Measurements from ENCODE around the gene PPFIA4. TPM values are rescaled to one million over a fixed set of nuclear protein-coding genes. Genes with fewer than 3 reads are reported as not detected.

PPFIA4 gene
- total RNA-seq, 6 experiments from 2014 or later: 0.37 to 1.3 (median 0.58) TPM

DNA sequence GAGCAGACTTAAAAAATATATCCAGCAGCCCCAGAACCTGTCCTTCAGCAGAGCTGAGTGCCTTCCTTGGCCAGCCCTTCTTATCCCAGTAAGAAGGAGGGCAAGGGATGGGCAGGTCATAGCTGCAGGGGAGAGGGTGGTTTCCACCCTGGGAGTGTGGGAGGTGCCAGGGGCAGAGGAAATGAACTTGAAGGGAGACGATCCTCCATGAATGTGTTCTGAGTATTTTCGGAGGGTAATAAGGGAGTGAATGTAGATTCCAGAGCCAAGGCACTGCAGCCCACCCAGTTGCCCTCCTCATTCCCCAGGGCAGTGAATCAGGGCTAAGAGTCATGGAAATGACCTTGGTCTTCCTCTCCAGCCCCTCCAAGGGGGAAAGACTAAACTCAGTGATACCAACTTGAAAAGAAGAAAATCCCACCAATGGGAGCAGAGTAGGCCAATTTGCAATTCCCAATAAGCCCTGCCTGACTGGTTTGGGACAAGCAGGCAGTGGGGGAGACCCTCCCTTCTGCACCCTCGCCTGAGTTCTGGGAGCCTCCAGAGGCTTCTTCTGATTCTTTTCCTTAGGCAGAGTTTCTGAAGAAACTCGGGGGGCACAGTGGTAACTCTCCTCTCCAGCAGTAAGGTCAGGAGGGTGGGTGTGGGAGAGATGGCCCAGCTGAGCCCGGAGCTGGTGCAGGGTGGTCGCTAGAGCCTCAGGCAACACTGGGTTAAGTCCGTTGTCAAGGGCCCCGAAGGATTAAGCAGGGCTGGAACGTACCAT is 55.4 kb downstream of the PPFIA4 start:
- no peaks in the 10 kb centered on the region for H3K36me3 Mint-ChIP-seq (ENCODE audit: low read depth)
- H3K4me1 Mint-ChIP-seq (ENCODE audit: low read depth): no peaks in the 10 kb centered on the region
- H3K27ac Mint-ChIP-seq: no peak overlapping the region
- peaks cover 34% of the 10 kb centered on the region for H3K27me3 Mint-ChIP-seq (ENCODE audit: insufficient read depth)
- no peaks in the 10 kb centered on the region for H3K9me3 Mint-ChIP-seq
- TF ChIP-seq, protein P1, sequence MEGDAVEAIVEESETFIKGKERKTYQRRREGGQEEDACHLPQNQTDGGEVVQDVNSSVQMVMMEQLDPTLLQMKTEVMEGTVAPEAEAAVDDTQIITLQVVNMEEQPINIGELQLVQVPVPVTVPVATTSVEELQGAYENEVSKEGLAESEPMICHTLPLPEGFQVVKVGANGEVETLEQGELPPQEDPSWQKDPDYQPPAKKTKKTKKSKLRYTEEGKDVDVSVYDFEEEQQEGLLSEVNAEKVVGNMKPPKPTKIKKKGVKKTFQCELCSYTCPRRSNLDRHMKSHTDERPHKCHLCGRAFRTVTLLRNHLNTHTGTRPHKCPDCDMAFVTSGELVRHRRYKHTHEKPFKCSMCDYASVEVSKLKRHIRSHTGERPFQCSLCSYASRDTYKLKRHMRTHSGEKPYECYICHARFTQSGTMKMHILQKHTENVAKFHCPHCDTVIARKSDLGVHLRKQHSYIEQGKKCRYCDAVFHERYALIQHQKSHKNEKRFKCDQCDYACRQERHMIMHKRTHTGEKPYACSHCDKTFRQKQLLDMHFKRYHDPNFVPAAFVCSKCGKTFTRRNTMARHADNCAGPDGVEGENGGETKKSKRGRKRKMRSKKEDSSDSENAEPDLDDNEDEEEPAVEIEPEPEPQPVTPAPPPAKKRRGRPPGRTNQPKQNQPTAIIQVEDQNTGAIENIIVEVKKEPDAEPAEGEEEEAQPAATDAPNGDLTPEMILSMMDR (IDR thresholded peaks at IDR 0.05): no peak
- no peak overlapping the region for H3K4me3 Mint-ChIP-seq
- no peak for DNase-seq

DNA sequence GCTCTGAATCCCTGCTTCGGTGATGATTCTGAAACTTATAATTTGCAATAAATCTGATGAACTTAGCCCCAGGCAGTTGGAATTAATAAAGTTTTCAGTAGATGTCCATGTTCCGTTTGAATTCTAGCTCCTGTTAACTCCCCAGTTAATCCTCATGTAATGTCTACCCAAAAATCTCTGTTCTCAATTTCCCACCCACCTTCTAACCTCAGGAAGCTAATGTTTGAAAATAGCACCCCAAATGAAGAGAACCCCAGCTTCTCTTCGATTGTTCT is 55.9 kb downstream of the PPFIA4 start:
- TF ChIP-seq, protein P1 (IDR thresholded peaks at IDR 0.05): no peak
- Mint-ChIP-seq H3K27ac (no peak overlapping the region), H3K36me3 (ENCODE audit: low read depth) (no peaks in the 10 kb centered on the region), H3K27me3 (ENCODE audit: insufficient read depth) (peaks cover 33% of the 10 kb centered on the region), H3K9me3 (no peaks in the 10 kb centered on the region), H3K4me3 (no peak overlapping the region), H3K4me1 (ENCODE audit: low read depth) (no peaks in the 10 kb centered on the region)
- no peak for DNase-seq

DNA sequence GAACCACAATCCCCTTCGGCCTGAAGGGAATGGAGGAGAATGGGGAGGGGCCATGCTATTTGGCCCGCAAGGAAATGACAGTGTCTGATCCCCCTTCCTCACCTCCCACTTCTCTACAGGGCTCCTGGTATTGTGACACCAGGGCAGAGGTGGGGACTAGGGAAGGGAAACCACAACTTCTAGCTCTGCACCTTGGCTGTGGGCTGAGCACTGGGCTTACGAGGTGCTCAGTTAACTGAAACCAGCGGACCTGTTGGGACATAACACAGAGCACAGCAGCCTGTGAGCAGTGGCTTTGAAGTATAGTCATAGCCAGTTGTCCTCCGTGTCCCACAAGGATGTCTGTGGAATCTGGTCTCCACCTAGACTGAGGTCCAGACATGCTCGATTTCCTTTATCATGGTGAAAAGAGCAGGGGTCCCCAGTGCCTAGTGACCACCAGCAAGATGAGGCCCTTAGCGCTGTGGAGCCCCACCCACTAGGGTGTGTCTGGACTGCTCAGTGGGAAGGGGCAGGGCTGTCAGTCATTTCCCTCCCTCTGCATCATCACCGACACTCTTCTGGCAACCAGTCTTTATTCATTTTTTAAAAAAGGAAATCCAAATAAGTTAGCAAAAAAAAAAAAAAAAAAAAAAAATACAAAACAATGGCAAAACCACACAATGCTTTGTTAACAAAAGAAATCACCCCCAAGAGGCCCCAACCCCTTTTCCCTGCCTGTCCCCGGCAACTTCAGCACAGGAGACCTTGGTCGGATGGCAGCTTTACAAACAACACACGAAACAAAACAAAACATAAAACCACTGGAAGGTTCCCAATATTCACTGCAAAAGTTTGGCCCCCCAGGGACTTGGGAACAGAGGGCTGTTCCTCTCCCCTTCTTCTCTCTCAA is 56.5 kb downstream of the PPFIA4 start:
- H3K27ac Mint-ChIP-seq: no peak overlapping the region

DNA sequence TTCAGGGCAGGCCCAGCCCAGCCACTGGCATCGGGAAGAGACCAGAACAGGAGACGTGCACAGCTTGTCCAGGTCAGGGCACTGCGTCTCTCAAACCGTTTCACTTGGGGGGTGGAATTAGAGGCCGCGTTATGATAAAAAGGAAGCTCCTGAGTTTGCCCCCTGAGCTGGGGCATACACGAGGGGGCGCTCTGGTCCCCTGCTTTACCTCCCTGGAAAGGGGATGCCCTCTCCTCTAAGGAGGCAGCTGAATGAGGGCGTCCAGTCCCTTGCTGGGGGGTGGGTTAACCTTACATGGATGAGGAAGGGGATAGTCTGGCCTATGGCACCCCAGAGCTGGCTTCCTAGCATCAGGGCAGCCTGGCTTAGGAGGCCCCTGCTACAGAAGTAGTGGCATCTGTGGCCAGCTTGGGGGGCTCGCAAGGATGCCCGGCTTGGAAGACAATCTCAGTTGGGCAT is 57.2 kb downstream of the PPFIA4 start:
- Mint-ChIP-seq H3K27ac (no peak overlapping the region), H3K36me3 (ENCODE audit: low read depth) (no peaks in the 10 kb centered on the region), H3K9me3 (no peaks in the 10 kb centered on the region), H3K4me3 (no peak overlapping the region), H3K27me3 (ENCODE audit: insufficient read depth) (peaks cover 35% of the 10 kb centered on the region), H3K4me1 (ENCODE audit: low read depth) (no peaks in the 10 kb centered on the region)
- no peak for DNase-seq
- TF ChIP-seq, protein P1 (IDR thresholded peaks at IDR 0.05): peak; percentile 32; the same call in 1 of the 2 replicates

More for the DNA sequence above, 56.5 kb downstream of the PPFIA4 start:
- no peak for DNase-seq
- TF ChIP-seq, protein P1 (IDR thresholded peaks at IDR 0.05): no peak
- Mint-ChIP-seq H3K4me3 (no peak overlapping the region), H3K4me1 (ENCODE audit: low read depth) (no peaks in the 10 kb centered on the region), H3K27me3 (ENCODE audit: insufficient read depth) (peaks cover 33% of the 10 kb centered on the region), H3K36me3 (ENCODE audit: low read depth) (no peaks in the 10 kb centered on the region), H3K9me3 (no peaks in the 10 kb centered on the region)

DNA sequence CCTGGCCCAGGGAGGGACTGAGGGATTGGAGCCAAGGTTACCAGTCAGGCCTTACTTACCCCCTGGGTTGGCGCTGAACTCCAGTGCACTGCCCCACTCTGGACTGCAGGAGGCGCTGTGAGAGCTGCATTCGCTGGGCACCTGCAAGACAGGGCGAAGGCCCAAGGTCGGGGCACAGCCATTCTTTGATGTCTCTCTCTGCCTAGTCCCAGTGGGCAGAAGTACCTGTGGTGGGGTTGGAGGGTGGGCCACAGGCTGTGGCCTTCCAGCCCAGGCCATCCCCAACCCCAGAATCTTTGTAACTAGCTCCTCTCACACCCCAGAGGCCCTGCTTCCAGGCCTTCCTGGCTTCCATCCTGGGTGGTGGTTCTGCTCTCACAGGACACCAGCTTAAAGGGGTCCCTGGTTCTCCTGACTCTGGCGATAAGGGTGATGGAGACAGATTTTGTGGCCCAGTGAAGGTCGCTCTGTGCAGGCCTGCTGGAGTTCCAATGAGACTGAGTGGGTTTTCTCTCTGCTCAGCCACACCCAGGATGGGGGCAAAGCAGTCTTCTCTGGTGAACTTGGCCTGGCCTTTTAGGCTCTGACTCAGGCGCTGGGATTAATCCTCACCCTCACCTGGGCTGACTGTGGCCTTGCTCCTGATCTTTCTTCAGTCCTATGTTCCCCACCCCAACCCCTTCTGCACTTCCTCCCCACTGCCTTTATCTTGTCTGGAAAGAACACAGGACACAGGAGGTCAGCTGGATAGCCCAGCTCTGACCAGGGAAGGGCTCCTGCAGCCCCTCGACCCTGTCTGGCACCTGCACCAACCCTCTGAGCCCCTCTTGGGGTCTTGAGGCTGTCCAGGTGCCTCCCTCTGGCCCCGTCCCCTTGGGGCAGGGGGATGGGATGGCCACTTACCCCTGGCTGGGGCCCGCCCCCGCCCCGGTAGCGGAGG is 58.6 kb downstream of the PPFIA4 start:
- peaks cover 42% of the 10 kb centered on the region for H3K27me3 Mint-ChIP-seq (ENCODE audit: insufficient read depth)
- TF ChIP-seq, protein P1 (IDR thresholded peaks at IDR 0.05): peak; percentile 81
- H3K9me3 Mint-ChIP-seq: no peaks in the 10 kb centered on the region
- DNase-seq: no peak
- no peak overlapping the region for H3K27ac Mint-ChIP-seq
- no peaks in the 10 kb centered on the region for H3K4me1 Mint-ChIP-seq (ENCODE audit: low read depth)
- no peak overlapping the region for H3K4me3 Mint-ChIP-seq
- H3K36me3 Mint-ChIP-seq (ENCODE audit: low read depth): no peaks in the 10 kb centered on the region

All from HFFc6 (cell line).